ENCODE data around the gene ULK3.
A peak's percentile ranks its signal among the peaks of the same experiment; 100 is the strongest.
"Not testable (repeated sequence)": the region's sequence is repeated elsewhere in the genome, so short reads cannot be mapped to it uniquely, and the experiment has no call there.

Gene ULK3

DNA sequence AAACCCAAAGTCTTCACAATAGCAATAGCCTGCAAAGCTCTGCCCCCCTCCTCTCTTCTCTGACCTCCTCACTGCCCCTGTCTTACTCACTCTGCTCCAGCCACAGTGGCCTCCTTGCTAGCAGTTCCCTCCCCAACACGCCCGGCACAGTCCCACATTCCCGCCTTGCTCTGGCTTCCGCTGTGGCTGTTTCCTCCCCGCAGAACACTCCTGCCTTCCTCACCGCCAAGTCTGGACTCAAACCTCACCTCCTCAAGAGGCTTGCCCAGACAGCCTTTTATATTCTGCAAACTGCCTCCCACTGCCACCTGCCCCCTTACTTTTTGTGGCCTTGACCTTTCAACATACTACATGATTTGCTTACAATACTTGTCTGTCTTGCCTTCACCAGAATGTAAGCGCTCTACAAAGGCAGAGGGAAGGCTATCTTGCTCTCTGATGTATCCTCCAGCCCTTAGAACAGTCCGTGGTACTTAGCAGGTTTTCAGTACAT lies 46.5 kb upstream of the ULK3 start:
- Histone ChIP-seq H3K4ac (ENCODE audit: low read depth, low read length) (no peak overlapping the region), H3K23ac (ENCODE audit: low read length) (no peak overlapping the region), H2AK5ac (ENCODE audit: low read length) (no peak overlapping the region), H3K79me1 (ENCODE audit: low read length) (no peaks in the 10 kb centered on the region), H3K9ac (ENCODE audit: low read length) (peak overlapping the region; percentile 75), H3K27ac (ENCODE audit: low read depth, low read length) (no peak overlapping the region), H3K4me1 (ENCODE audit: control insufficient read depth, low read depth, low read length) (peaks cover 5% of the 10 kb centered on the region), H4K5ac (ENCODE audit: low read length) (no peak overlapping the region), H2BK120ac (ENCODE audit: low read depth, low read length) (no peak overlapping the region), H4K8ac (ENCODE audit: low read depth, low read length) (no peak overlapping the region), H2BK5ac (ENCODE audit: low read length) (no peak overlapping the region), H3K79me2 (ENCODE audit: control insufficient read depth, insufficient read depth, low read length) (no peaks in the 10 kb centered on the region), H3K56ac (ENCODE audit: low read length) (peak overlapping the region; percentile 90), H3K27me3 (ENCODE audit: insufficient read depth, low read length, poor library complexity) (no peaks in the 10 kb centered on the region), H3K4me3 (ENCODE audit: low read length) (peak overlapping the region; percentile 47), H3K4me2 (ENCODE audit: low read length) (peak overlapping the region; percentile 81), H3K36me3 (ENCODE audit: control insufficient read depth, insufficient read depth, low read length) (peaks cover 2% of the 10 kb centered on the region), H2BK15ac (replicated peaks; ENCODE audit: low read depth) (no peak overlapping the region), H3K18ac (ENCODE audit: low read length) (no peak overlapping the region)
- no CpG with 5 or more reads among the region's 8 CpGs for WGBS (ENCODE audit: extremely low coverage, insufficient coverage, low lambda C conversion rate)
- DNase-seq = peak; percentile 67

DNA sequence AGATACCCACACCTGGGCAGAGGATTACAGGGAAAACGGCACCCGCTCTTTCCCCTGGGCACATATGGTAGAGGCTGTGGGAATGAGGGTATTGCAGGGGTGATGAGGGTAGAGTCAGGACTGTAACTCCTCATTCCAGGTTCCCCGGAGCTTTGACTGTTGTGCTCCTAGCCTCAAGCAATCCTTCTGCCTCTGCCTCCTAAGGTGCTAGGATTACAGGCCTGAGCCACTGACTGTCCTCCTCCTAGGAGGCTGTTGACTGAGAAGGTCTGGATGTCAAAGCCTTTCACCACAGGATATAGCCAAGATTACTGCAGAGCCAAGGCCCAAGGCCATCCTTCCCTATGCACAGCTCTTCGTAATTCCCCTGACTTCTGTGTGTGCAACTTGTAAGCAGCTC lies 45.8 kb upstream of the ULK3 start:
- no peak overlapping the region for H3K4me2 ChIP-seq (ENCODE audit: low read length)
- H4K8ac ChIP-seq (ENCODE audit: low read depth, low read length) = no peak overlapping the region
- H2AK5ac ChIP-seq (ENCODE audit: low read length) = peak overlapping the region; percentile 56
- H2BK120ac ChIP-seq (ENCODE audit: low read depth, low read length) = no peak overlapping the region
- H3K79me1 ChIP-seq (ENCODE audit: low read length) = no peaks in the 10 kb centered on the region
- H3K79me2 ChIP-seq (ENCODE audit: control insufficient read depth, insufficient read depth, low read length) = no peaks in the 10 kb centered on the region
- peaks cover 2% of the 10 kb centered on the region for H3K36me3 ChIP-seq (ENCODE audit: control insufficient read depth, insufficient read depth, low read length)
- H2BK15ac ChIP-seq (replicated peaks; ENCODE audit: low read depth) = no peak overlapping the region
- peak overlapping the region; percentile 34 for H3K56ac ChIP-seq (ENCODE audit: low read length)
- WGBS (ENCODE audit: extremely low coverage, insufficient coverage, low lambda C conversion rate) = no CpG with 5 or more reads among the region's 4 CpGs
- no peak overlapping the region for H4K5ac ChIP-seq (ENCODE audit: low read length)
- H3K4ac ChIP-seq (ENCODE audit: low read depth, low read length) = no peak overlapping the region
- no peak overlapping the region for H3K27ac ChIP-seq (ENCODE audit: low read depth, low read length)
- peak overlapping the region; percentile 42 for H3K9ac ChIP-seq (ENCODE audit: low read length)
- no peak overlapping the region for H2BK5ac ChIP-seq (ENCODE audit: low read length)
- H3K4me3 ChIP-seq (ENCODE audit: low read length) = no peak overlapping the region
- no peaks in the 10 kb centered on the region for H3K27me3 ChIP-seq (ENCODE audit: insufficient read depth, low read length, poor library complexity)
- H3K23ac ChIP-seq (ENCODE audit: low read length) = no peak overlapping the region
- H3K18ac ChIP-seq (ENCODE audit: low read length) = no peak overlapping the region
- H3K4me1 ChIP-seq (ENCODE audit: control insufficient read depth, low read depth, low read length) = peaks cover 5% of the 10 kb centered on the region
- DNase-seq = peak; percentile 25

DNA sequence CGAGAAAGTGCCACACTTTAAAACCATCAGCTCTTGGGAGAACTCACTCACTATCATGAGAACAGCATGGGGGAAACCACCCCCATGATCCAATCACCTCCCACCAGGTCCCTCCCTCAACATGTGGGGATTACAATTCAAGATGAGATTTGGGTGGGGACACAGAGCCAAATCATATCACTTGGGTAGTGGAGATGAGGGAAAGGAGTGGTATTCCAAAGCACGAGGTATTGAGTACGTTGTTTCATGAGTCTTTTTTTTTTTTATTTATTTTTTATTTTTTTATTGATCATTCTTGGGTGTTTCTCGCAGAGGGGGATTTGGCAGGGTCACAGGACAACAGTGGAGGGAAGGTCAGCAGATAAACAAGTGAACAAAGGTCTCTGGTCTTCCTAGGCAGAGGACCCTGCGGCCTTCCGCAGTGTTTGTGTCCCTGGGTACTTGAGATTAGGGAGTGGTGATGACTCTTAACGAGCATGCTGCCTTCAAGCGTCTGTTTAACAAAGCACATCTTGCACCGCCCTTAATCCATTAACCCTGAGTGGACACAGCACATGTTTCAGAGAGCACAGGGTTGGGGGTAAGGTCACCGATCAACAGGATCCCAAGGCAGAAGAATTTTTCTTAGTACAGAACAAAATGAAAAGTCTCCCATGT lies 44.7 kb upstream of the ULK3 start:
- not testable (repeated sequence) for H3K18ac ChIP-seq (ENCODE audit: low read length); H4K5ac ChIP-seq (ENCODE audit: low read length); H3K4ac ChIP-seq (ENCODE audit: low read depth, low read length)

DNA sequence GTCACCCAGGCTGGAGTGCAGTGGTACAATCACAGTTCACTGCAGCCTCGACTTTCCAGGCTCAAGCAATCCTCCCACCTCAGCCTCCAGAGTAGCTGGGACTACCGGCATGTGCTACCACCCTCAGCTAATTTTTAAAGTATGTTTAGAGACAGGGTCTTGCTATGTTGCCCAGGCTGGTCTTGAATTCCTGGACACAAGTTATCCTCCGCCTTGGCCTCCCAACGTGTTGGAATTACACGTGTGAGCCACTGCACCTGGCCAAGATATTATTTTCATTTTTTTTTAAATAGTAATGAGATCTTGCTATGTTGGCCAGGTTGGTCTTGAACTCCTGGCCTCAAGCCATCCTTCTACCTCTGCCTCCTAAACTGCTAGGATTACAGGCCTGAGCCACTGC lies 42.5 kb upstream of the ULK3 start:
- H4K8ac ChIP-seq (ENCODE audit: low read depth, low read length) = no peak overlapping the region
- no peaks in the 10 kb centered on the region for H3K79me2 ChIP-seq (ENCODE audit: control insufficient read depth, insufficient read depth, low read length)
- H3K4me3 ChIP-seq (ENCODE audit: low read length) = no peak overlapping the region
- H2BK120ac ChIP-seq (ENCODE audit: low read depth, low read length) = no peak overlapping the region
- H2BK15ac ChIP-seq (replicated peaks; ENCODE audit: low read depth) = no peak overlapping the region
- H2AK5ac ChIP-seq (ENCODE audit: low read length) = no peak overlapping the region
- peaks cover 5% of the 10 kb centered on the region for H3K4me1 ChIP-seq (ENCODE audit: control insufficient read depth, low read depth, low read length)
- H3K56ac ChIP-seq (ENCODE audit: low read length) = no peak overlapping the region
- no peaks in the 10 kb centered on the region for H3K36me3 ChIP-seq (ENCODE audit: control insufficient read depth, insufficient read depth, low read length)
- no peak overlapping the region for H3K18ac ChIP-seq (ENCODE audit: low read length)
- no peak overlapping the region for H3K23ac ChIP-seq (ENCODE audit: low read length)
- WGBS (ENCODE audit: extremely low coverage, insufficient coverage, low lambda C conversion rate) = no CpG with 5 or more reads among the region's 5 CpGs
- no peak for DNase-seq
- H4K5ac ChIP-seq (ENCODE audit: low read length) = no peak overlapping the region
- no peak overlapping the region for H2BK5ac ChIP-seq (ENCODE audit: low read length)
- no peak overlapping the region for H3K27ac ChIP-seq (ENCODE audit: low read depth, low read length)
- no peak overlapping the region for H3K4me2 ChIP-seq (ENCODE audit: low read length)
- H3K27me3 ChIP-seq (ENCODE audit: insufficient read depth, low read length, poor library complexity) = no peaks in the 10 kb centered on the region
- no peak overlapping the region for H3K4ac ChIP-seq (ENCODE audit: low read depth, low read length)
- no peaks in the 10 kb centered on the region for H3K79me1 ChIP-seq (ENCODE audit: low read length)
- no peak overlapping the region for H3K9ac ChIP-seq (ENCODE audit: low read length)

More for the DNA sequence above, 44.7 kb upstream of the ULK3 start:
- not testable (repeated sequence) for H3K36me3 ChIP-seq (ENCODE audit: control insufficient read depth, insufficient read depth, low read length); H3K4me1 ChIP-seq (ENCODE audit: control insufficient read depth, low read depth, low read length); H2BK5ac ChIP-seq (ENCODE audit: low read length); H3K56ac ChIP-seq (ENCODE audit: low read length); H3K79me2 ChIP-seq (ENCODE audit: control insufficient read depth, insufficient read depth, low read length); H3K27me3 ChIP-seq (ENCODE audit: insufficient read depth, low read length, poor library complexity); H3K27ac ChIP-seq (ENCODE audit: low read depth, low read length); H2BK120ac ChIP-seq (ENCODE audit: low read depth, low read length); H3K9ac ChIP-seq (ENCODE audit: low read length); H3K79me1 ChIP-seq (ENCODE audit: low read length); H2BK15ac ChIP-seq (replicated peaks; ENCODE audit: low read depth); H3K23ac ChIP-seq (ENCODE audit: low read length); H4K8ac ChIP-seq (ENCODE audit: low read depth, low read length); H2AK5ac ChIP-seq (ENCODE audit: low read length); H3K4me2 ChIP-seq (ENCODE audit: low read length); DNase-seq; H3K4me3 ChIP-seq (ENCODE audit: low read length)
- WGBS (ENCODE audit: extremely low coverage, insufficient coverage, low lambda C conversion rate) = no CpG with 5 or more reads among the region's 10 CpGs

DNA sequence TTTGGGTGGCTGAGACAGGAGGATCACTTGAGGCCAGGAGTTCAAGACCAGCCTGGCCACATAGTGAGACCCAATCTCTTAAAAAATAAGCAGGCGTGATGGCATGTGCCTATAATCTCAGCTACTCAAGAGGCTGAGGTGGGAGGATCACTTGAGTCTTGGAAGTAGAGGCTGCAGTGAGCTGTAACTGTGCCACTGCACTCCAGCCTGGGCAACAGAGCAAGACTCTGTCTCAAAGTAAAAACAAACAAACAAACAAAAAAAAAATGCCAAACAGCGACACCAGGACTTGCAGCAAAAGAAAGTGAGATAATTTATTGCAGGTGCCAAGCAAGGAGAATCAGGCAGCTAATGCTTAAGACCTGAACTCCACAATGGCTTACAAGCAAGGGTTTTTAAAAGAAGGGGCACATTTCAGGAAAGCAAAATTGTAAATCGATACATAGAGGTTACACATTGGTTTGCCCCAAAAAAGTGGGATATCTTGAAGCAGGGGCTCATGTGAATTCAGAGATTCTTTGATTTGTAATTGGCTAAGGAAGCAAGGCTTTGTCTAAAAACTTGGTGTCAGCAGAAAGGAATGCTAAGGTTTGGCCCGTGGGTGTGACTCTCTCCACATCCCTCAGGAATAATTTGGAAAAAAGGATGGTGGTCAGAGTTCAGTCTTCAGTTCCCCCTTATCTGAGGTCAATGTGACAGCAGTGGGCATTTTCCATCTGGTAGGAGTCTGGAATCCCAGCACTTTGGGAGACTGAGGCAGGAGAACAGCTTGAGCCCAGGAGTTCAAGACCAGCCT lies 41.7 kb upstream of the ULK3 start:
- Histone ChIP-seq H3K4me3 (ENCODE audit: low read length) (no peak overlapping the region), H3K56ac (ENCODE audit: low read length) (no peak overlapping the region), H4K8ac (ENCODE audit: low read depth, low read length) (no peak overlapping the region), H2BK5ac (ENCODE audit: low read length) (no peak overlapping the region), H3K27ac (ENCODE audit: low read depth, low read length) (no peak overlapping the region), H3K23ac (ENCODE audit: low read length) (no peak overlapping the region), H3K9ac (ENCODE audit: low read length) (no peak overlapping the region), H2BK120ac (ENCODE audit: low read depth, low read length) (no peak overlapping the region), H2AK5ac (ENCODE audit: low read length) (no peak overlapping the region), H3K27me3 (ENCODE audit: insufficient read depth, low read length, poor library complexity) (no peaks in the 10 kb centered on the region), H3K36me3 (ENCODE audit: control insufficient read depth, insufficient read depth, low read length) (no peaks in the 10 kb centered on the region), H4K5ac (ENCODE audit: low read length) (no peak overlapping the region), H3K4ac (ENCODE audit: low read depth, low read length) (no peak overlapping the region), H2BK15ac (replicated peaks; ENCODE audit: low read depth) (no peak overlapping the region), H3K4me1 (ENCODE audit: control insufficient read depth, low read depth, low read length) (peaks cover 5% of the 10 kb centered on the region), H3K79me1 (ENCODE audit: low read length) (no peaks in the 10 kb centered on the region), H3K79me2 (ENCODE audit: control insufficient read depth, insufficient read depth, low read length) (no peaks in the 10 kb centered on the region), H3K4me2 (ENCODE audit: low read length) (no peak overlapping the region), H3K18ac (ENCODE audit: low read length) (no peak overlapping the region)
- peak; percentile 45 for DNase-seq
- WGBS (ENCODE audit: extremely low coverage, insufficient coverage, low lambda C conversion rate) = no CpG with 5 or more reads among the region's 4 CpGs

Measured in mesendoderm (in vitro differentiated cells).